HuH-7.5 (cell line): Measurements from ENCODE around the gene PTPRR.

ENCODE experiments used
- DNase-seq: peaks from one replicate; pipeline ENCODE4 v3.0.0; 2011; ENCODE audit warnings: low spot score

Gene PTPRR

GRCh38 chr12:70796989-70797388, 123.5 kb downstream of the PTPRR start:
- DNase-seq: no peak

- DNase-seq: no peak
Observed at GRCh38 chr12:70795608-70796007, 124.9 kb downstream of the PTPRR start.

- no peak for DNase-seq
Observed at GRCh38 chr12:70794131-70794530, 126.4 kb downstream of the PTPRR start.

- no peak for DNase-seq
Observed at GRCh38 chr12:70788774-70789173, 131.8 kb downstream of the PTPRR start.

GRCh38 chr12:70787612-70788011, 132.9 kb downstream of the PTPRR start:
- no peak for DNase-seq

GRCh38 chr12:70785896-70786295, 134.6 kb downstream of the PTPRR start:
- DNase-seq: no peak

- DNase-seq: no peak
Observed at GRCh38 chr12:70784042-70784668, 136.4 kb downstream of the PTPRR start.

GRCh38 chr12:70783455-70783854, 137.1 kb downstream of the PTPRR start:
- no peak for DNase-seq

- DNase-seq: no peak
Observed at GRCh38 chr12:70779250-70779649, 141.3 kb downstream of the PTPRR start.

- DNase-seq: no peak
Observed at GRCh38 chr12:70774055-70774454, 146.5 kb downstream of the PTPRR start.

GRCh38 chr12:70772836-70773235, 147.7 kb downstream of the PTPRR start:
- no peak for DNase-seq

GRCh38 chr12:70771581-70771980, 149.0 kb downstream of the PTPRR start:
- no peak for DNase-seq

- DNase-seq: no peak
Observed at GRCh38 chr12:70763666-70764065, 156.9 kb downstream of the PTPRR start.

GRCh38 chr12:70762000-70762399, 158.5 kb downstream of the PTPRR start:
- no peak for DNase-seq

GRCh38 chr12:70759161-70759918, 161.2 kb downstream of the PTPRR start:
- DNase-seq: no peak

- DNase-seq: no peak
Observed at GRCh38 chr12:70758494-70758845, 162.1 kb downstream of the PTPRR start.

- DNase-seq: no peak
Observed at GRCh38 chr12:70757830-70758493, 162.6 kb downstream of the PTPRR start.

GRCh38 chr12:70756791-70757190, 163.7 kb downstream of the PTPRR start:
- DNase-seq: no peak

- DNase-seq: no peak
Observed at GRCh38 chr12:70756118-70756517, 164.4 kb downstream of the PTPRR start.

GRCh38 chr12:70754330-70754741, 166.2 kb downstream of the PTPRR start:
- no peak for DNase-seq

GRCh38 chr12:70752327-70752726, 168.2 kb downstream of the PTPRR start:
- DNase-seq: no peak

GRCh38 chr12:70749931-70750330, 170.6 kb downstream of the PTPRR start:
- DNase-seq: no peak

- no peak for DNase-seq
Observed at GRCh38 chr12:70748809-70749208, 171.7 kb downstream of the PTPRR start.
